CD14-positive monocyte (primary cell): ENCODE results near the gene TAMM41. TPM values are rescaled to one million over a fixed set of nuclear protein-coding genes. Genes with fewer than 3 reads are reported as not detected.
A peak's percentile ranks its signal among the peaks of the same experiment; 100 is the strongest.
"Not testable (repeated sequence)": the region's sequence is repeated elsewhere in the genome, so short reads cannot be mapped to it uniquely, and the experiment has no call there.

Experiments
- DNase-seq, 3 donors: peaks; one replicate each; pipeline ENCODE4 v3.0.0-alpha.2; 2011 to 2022
- H2AFZ ChIP-seq: 2 replicates; pipeline ENCODE4 v1.6.0; 2012; ENCODE audit warnings: mild to moderate bottlenecking, low read depth, low read length, inconsistent platforms; ENCODE audit not compliant: insufficient read depth, poor library complexity, severe bottlenecking
- H3K27ac ChIP-seq, 2 donors: 1 replicate in 1 of 2; 2 replicates in 1 of 2; pipeline ENCODE4 v1.5.1; 2012 to 2013; ENCODE audit warnings: low read length in 2 of 2, control low read depth in 1 of 2, inconsistent platforms in 1 of 2, low read depth in 1 of 2, mild to moderate bottlenecking in 1 of 2
- H3K27me3 ChIP-seq, 2 donors: one replicate each; pipeline versions ENCODE4 v1.6.0 to v1.6.1; 2011 to 2013; ENCODE audit warnings: low read length in 2 of 2; ENCODE audit not compliant: control insufficient read depth in 2 of 2, insufficient read depth in 2 of 2
- H3K36me3 ChIP-seq, 2 donors: replicated peaks in 1 of 2; 1 replicate in 1 of 2; 2 replicates in 1 of 2; pipeline versions ENCODE4 v1.5.1 to v1.6.1; 2012 to 2013; ENCODE audit warnings: low read length in 2 of 2, control low read depth in 1 of 2, inconsistent platforms in 1 of 2, mild to moderate bottlenecking in 1 of 2; ENCODE audit not compliant: insufficient read depth in 2 of 2, control insufficient read depth in 1 of 2
- H3K4me1 ChIP-seq, 2 donors: 1 replicate in 1 of 2; 2 replicates in 1 of 2; pipeline versions ENCODE4 v1.5.1 to v1.6.1; 2012 to 2013; ENCODE audit warnings: low read length in 2 of 2, control low read depth in 1 of 2, inconsistent platforms in 1 of 2, mild to moderate bottlenecking in 1 of 2, moderate library complexity in 1 of 2; ENCODE audit not compliant: insufficient read depth in 2 of 2, control insufficient read depth in 1 of 2
- H3K4me2 ChIP-seq: replicated peaks from 2 replicates; pipeline ENCODE3; 2012; ENCODE audit warnings: low read length, moderate library complexity, mild to moderate bottlenecking; ENCODE audit not compliant: poor library complexity, severe bottlenecking; ENCODE audit errors: extremely low read depth
- H3K4me3 ChIP-seq, 3 experiments: fragments of 200-600 bp in 1 of 3; sonication (generic) in 1 of 3; replicated peaks in 1 of 3; 1 replicate in 2 of 3; 2 replicates in 1 of 3; pipeline ENCODE4 v1.5.1; 2011 to 2013; ENCODE audit warnings: low read length in 3 of 3, mild to moderate bottlenecking in 3 of 3, control low read depth in 2 of 3, low read depth in 2 of 3, inconsistent platforms in 1 of 3, moderate library complexity in 1 of 3
- H3K79me2 ChIP-seq: 2 replicates; pipeline ENCODE4 v1.6.0; 2012; ENCODE audit warnings: mild to moderate bottlenecking, control low read depth, inconsistent platforms, low read length, moderate library complexity; ENCODE audit not compliant: insufficient read depth
- H3K9ac ChIP-seq: 2 replicates; pipeline ENCODE4 v1.6.0; 2017; ENCODE audit warnings: low read length, mild to moderate bottlenecking; ENCODE audit not compliant: insufficient read depth, poor library complexity, severe bottlenecking
- H3K9me3 ChIP-seq, 2 donors: replicated peaks in 1 of 2; 1 replicate in 1 of 2; 2 replicates in 1 of 2; pipeline versions ENCODE4 v1.5.1 to v1.6.1; 2012 to 2013; ENCODE audit warnings: low read length in 2 of 2, control low read depth in 1 of 2; ENCODE audit not compliant: control insufficient read depth in 1 of 2, insufficient read depth in 1 of 2
- H4K20me1 ChIP-seq: 2 replicates; pipeline ENCODE4 v1.6.0; 2012; ENCODE audit warnings: mild to moderate bottlenecking, low read length, control low read depth, moderate library complexity; ENCODE audit not compliant: insufficient read depth
- H3K27ac Mint-ChIP-seq, 7 donors: one replicate each; pipeline ENCODE4 v1.8.0; 2020; ENCODE audit warnings: mild to moderate bottlenecking in 7 of 7, mixed read lengths in 7 of 7, moderate library complexity in 6 of 7, inconsistent platforms in 2 of 7
- H3K27me3 Mint-ChIP-seq, 3 donors: one replicate each; pipeline ENCODE4 v1.8.0; 2021 to 2022; ENCODE audit warnings: low read depth in 3 of 3, mild to moderate bottlenecking in 3 of 3, mixed read lengths in 3 of 3, moderate library complexity in 3 of 3, inconsistent platforms in 1 of 3
- H3K36me3 Mint-ChIP-seq, 2 donors: one replicate each; pipeline ENCODE4 v1.8.0; 2020; ENCODE audit warnings: mixed read lengths in 2 of 2, inconsistent platforms in 1 of 2, mild to moderate bottlenecking in 1 of 2
- H3K4me1 Mint-ChIP-seq: one replicate; pipeline ENCODE4 v1.8.0; 2020; ENCODE audit warnings: mild to moderate bottlenecking, mixed read lengths
- H3K4me3 Mint-ChIP-seq, 2 donors: one replicate each; pipeline ENCODE4 v1.8.0; 2020; ENCODE audit warnings: mild to moderate bottlenecking in 2 of 2, mixed read lengths in 2 of 2, moderate library complexity in 1 of 2
- H3K9me3 Mint-ChIP-seq, 7 donors: one replicate each; pipeline ENCODE4 v1.8.0; 2020 to 2022; ENCODE audit warnings: mixed read lengths in 7 of 7, mild to moderate bottlenecking in 6 of 7, moderate library complexity in 6 of 7, inconsistent platforms in 2 of 7
- WGBS: methylation state at CpG from one replicate; pipeline ENCODE4 v1.1.5; 2013; ENCODE audit warnings: missing lambda C conversion rate; ENCODE audit not compliant: insufficient coverage; 5-methylcytosine and 5-hydroxymethylcytosine counted together
- intact Hi-C, 2 donors: fragments of 100-400 bp; cut with micrococcal nuclease; formaldehyde crosslinking; loops; one replicate each; pipeline versions ENCODE4 v1.15.0 to v1.15.1; 2023
- polyA minus RNA-seq: library from RNA; depleted of rRNA, polyadenylated mRNA; stranded (reverse); fragments of >200 nt; gene quantifications from 2 replicates; pipeline ENCODE4 v1.2.3, GENCODE V29; 2012
- polyA plus RNA-seq, 3 donors: library from polyadenylated mRNA; depleted of rRNA in 1 of 3; unstranded in 2 of 3; stranded (reverse) in 1 of 3; fragments of 300-500 nt in 2 of 3; fragments of >200 nt in 1 of 3; fragmentation: Illumina TruSeq in 2 of 3; gene quantifications; 1 replicate in 2 of 3; 2 replicates in 1 of 3; pipeline ENCODE4 v1.2.3, GENCODE V29; 2012 to 2021
- total RNA-seq, 12 experiments: library from RNA in 1 of 12; stranded (reverse) in 1 of 12; fragments of 120-200 nt in 1 of 12; gene quantifications; one replicate each; pipeline ENCODE4 v1.2.4 and lab custom pipeline; 2013 to 2026; ENCODE audit warnings: mixed read lengths in 6 of 12, inconsistent platforms in 1 of 12
- TF ChIP-seq, protein P1 (sequence below): fragments of 200-600 bp; IDR thresholded peaks from one replicate; pipeline ENCODE4 v1.8.0; 2022; ENCODE audit warnings: antibody characterized with exemption, mild to moderate bottlenecking

TAMM41 gene, protein sequence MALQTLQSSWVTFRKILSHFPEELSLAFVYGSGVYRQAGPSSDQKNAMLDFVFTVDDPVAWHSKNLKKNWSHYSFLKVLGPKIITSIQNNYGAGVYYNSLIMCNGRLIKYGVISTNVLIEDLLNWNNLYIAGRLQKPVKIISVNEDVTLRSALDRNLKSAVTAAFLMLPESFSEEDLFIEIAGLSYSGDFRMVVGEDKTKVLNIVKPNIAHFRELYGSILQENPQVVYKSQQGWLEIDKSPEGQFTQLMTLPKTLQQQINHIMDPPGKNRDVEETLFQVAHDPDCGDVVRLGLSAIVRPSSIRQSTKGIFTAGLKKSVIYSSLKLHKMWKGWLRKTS
- 4.2 TPM for total RNA-seq (2013)
- 10 to 100 TPM in 1 of 3 donors, 1 to 10 TPM in 2; 3.7 to 10.8 (median 5.0) TPM for polyA plus RNA-seq
- 2.4 and 3.0 TPM in 2 replicates for polyA minus RNA-seq
- 0.42 to 5.0 (median 1.9) reads per million in 11 experiments for total RNA-seq (lab: John Stamatoyannopoulos, UW)

DNA sequence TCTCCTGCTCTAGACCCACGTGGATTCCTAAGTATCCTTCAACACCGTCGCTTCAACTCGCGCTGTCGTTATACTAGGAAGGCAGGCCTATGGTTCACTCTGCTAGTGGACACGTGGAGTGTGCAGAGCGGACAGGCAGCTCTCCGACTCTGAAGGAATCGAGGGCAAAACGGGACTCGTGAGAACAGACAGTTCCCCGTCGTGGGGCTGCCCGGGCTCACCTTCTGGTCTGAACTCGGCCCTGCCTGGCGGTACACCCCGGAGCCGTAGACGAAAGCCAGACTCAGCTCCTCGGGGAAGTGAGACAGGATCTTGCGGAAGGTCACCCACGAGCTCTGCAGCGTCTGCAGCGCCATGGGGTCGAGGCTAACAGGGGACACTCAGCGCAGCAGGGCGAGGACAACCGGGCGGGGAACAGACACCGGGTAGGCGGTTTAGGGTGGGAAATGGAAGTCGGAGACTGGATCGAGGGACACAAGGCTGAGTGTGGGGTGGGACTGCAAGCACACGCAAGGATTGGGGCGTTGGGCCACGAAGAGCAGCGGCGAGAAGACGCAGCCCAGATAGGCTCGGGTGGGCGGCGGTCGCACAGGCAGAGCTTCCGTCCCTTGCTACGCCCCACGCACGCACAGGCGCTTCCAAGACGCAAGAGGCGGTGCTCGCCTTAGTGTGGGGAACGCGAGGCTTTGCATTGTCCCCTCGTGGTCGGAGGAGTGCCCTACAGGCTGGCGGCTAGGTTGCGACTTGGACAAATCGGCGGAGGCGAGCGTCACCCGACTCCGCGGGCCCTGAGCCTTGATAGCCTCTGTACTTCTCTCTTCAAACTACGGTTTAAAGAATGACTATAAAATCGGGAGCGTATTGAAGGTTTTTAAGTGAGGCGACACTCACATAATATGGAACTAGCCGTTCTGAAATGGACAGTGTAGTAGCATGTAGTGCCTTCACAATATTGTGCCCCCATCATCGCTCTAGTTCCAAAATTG is at the start of gene TAMM41:
Gene TAMM41 (minus strand): TSS at position 605 of the 986 bp plus-strand sequence. CDS start 249 bp downstream, at position 356.
- H3K4me3 ChIP-seq: peak within 1 kb of the TSS; percentile 60 to 95 (median 79)
- H3K4me2 ChIP-seq: peak within 1 kb of the TSS; percentile 86
- peak within 1 kb of the TSS; percentile 96 for H2AFZ ChIP-seq
- Mint-ChIP-seq H3K27ac (peak within 1 kb of the TSS; percentile 91 to 97 (median 94)), H3K36me3 (peaks cover 20 to 26% of the 10 kb centered on the region in 2 donors), H3K27me3 (peaks cover 2 to 19% (median 12%) of the 10 kb centered on the region in 3 donors), H3K9me3 (peaks cover 0 to 7% (median 0%) of the 10 kb centered on the region in 7 donors), H3K4me1 (peaks cover 27% of the 10 kb centered on the region), H3K4me3 (peak within 1 kb of the TSS; percentile 99 to 100)
- under 1% methylated on average over 57 of the region's 71 CpGs for WGBS
- H4K20me1 ChIP-seq: peaks cover 4% of the 10 kb centered on the region
- peak; percentile 69 to 74 (median 73) for DNase-seq
- peaks cover 18% of the 10 kb centered on the region in 2 donors for H3K4me1 ChIP-seq
- H3K9ac ChIP-seq: peak within 1 kb of the TSS; percentile 88
- H3K79me2 ChIP-seq: peaks cover 16% of the 10 kb centered on the region
- H3K27ac ChIP-seq: peak within 1 kb of the TSS; percentile 64 to 92
- intact Hi-C loops: no loop called here
- peaks cover 4 to 6% of the 10 kb centered on the region in 2 donors for H3K27me3 ChIP-seq
- TF ChIP-seq, protein P1, sequence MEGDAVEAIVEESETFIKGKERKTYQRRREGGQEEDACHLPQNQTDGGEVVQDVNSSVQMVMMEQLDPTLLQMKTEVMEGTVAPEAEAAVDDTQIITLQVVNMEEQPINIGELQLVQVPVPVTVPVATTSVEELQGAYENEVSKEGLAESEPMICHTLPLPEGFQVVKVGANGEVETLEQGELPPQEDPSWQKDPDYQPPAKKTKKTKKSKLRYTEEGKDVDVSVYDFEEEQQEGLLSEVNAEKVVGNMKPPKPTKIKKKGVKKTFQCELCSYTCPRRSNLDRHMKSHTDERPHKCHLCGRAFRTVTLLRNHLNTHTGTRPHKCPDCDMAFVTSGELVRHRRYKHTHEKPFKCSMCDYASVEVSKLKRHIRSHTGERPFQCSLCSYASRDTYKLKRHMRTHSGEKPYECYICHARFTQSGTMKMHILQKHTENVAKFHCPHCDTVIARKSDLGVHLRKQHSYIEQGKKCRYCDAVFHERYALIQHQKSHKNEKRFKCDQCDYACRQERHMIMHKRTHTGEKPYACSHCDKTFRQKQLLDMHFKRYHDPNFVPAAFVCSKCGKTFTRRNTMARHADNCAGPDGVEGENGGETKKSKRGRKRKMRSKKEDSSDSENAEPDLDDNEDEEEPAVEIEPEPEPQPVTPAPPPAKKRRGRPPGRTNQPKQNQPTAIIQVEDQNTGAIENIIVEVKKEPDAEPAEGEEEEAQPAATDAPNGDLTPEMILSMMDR: peak; percentile 78
- peaks cover 17 to 28% of the 10 kb centered on the region in 2 donors for H3K36me3 ChIP-seq
- no peaks in the 10 kb centered on the region for H3K9me3 ChIP-seq

DNA sequence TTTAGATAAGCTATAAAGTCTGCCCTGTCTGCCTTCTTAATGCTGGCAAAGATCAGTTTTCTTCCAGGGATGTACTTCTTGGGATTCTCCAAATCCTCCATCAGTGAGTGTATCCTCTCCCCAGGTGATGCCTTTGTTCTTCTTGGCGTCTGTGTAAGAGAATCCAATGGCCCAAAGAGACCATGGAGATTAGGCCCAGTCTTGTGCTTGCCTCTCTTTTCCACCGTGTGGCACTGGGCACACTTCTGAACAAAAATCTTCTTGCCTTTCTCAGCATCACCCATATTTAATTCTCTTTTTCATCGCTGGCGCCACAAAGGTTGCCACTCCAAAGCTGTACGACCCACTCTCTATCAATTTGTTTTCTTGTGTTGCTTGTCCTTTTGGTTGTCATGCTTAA is 32.2 kb upstream of the TAMM41 start:
- Histone ChIP-seq H3K27me3 (no peaks in the 10 kb centered on the region), H3K9ac (no peak overlapping the region), H3K79me2 (no peaks in the 10 kb centered on the region), H3K4me1 (no peaks in the 10 kb centered on the region), H3K4me2 (no peak overlapping the region), H2AFZ (no peak overlapping the region), H3K4me3 (no peak overlapping the region), H3K9me3 (no peaks in the 10 kb centered on the region), H4K20me1 (no peaks in the 10 kb centered on the region), H3K36me3 (no peaks in the 10 kb centered on the region), H3K27ac (no peak overlapping the region)
- peaks cover 5 to 15% (median 7%) of the 10 kb centered on the region in 3 donors for H3K27me3 Mint-ChIP-seq
- no peak for DNase-seq
- no peaks in the 10 kb centered on the region for H3K9me3 Mint-ChIP-seq
- WGBS: 71% methylated on average over 2 of the region's 5 CpGs
- H3K27ac Mint-ChIP-seq: no peak overlapping the region
- H3K4me3 Mint-ChIP-seq: no peak overlapping the region
- H3K36me3 Mint-ChIP-seq: no peaks in the 10 kb centered on the region
- TF ChIP-seq, protein P1: no peak
- H3K4me1 Mint-ChIP-seq: no peaks in the 10 kb centered on the region
- intact Hi-C loops: no loop called here

DNA sequence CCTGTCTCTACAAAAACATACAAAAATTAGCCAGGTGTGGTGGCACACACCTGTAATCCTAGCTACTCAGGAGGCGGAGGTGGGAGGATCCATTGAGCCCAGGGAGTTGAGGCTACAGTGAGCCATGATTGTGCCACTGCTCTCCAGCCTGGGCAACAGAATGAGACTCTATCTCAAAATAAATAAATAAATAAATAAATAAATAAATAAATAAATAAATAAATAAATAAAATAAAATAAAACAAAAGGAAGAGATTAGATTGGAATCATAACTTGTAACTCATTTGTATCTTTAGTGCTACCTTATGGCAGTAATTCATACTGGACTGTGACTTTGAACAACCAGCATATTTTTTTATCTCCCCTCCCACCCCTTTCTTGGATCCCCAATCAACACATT is 28.0 kb upstream of the TAMM41 start:
- H3K36me3 ChIP-seq, DNase-seq, H3K27me3 ChIP-seq, H3K4me1 ChIP-seq, H3K36me3 Mint-ChIP-seq, intact Hi-C loops, H3K27ac ChIP-seq, H3K9ac ChIP-seq, H3K4me2 ChIP-seq, H3K27ac Mint-ChIP-seq, H3K9me3 Mint-ChIP-seq, H3K9me3 ChIP-seq, H3K4me3 ChIP-seq, H2AFZ ChIP-seq, H3K79me2 ChIP-seq, H3K4me3 Mint-ChIP-seq, H4K20me1 ChIP-seq, H3K4me1 Mint-ChIP-seq: not testable (repeated sequence)
- no CpG with 5 or more reads among the region's 1 CpG for WGBS
- H3K27me3 Mint-ChIP-seq: peaks cover 4 to 16% (median 4%) of the 10 kb centered on the region in 3 donors
